CD4-positive, alpha-beta T cell treated with Interleukin-4 for 4 hours (primary cell): ENCODE results near the gene YAP1.
"Not testable (repeated sequence)": the region's sequence is repeated elsewhere in the genome, so short reads cannot be mapped to it uniquely, and the experiment has no call there.

Experiments
- DNase-seq: peaks from one replicate; pipeline ENCODE4 v3.0.0-alpha.2; 2020

YAP1 gene

GRCh38 chr11:102244681-102245409, 134.6 kb downstream of the YAP1 start:
- no peak for DNase-seq

DNA sequence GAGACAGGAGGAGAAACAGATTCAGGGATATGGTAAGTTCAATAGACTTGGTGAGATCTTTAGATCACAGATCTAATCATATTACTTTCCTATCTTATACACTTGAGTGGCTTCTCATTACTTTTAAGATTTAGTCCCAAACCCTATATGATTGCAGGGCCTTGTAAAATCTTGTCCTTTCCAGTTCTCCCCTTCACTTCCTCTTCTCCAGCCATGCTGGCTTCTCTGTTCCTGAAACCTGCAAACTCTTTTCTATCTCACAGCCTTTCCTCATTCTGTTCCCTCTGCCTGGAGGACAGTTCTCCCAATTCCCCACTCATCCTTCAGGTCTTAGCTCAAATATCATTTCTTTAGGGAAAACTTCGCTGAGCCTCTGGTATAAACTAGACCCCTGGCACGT, 141.2 kb downstream of the YAP1 start:
- DNase-seq, result no peak

GRCh38 chr11:102252339-102252891, 142.2 kb downstream of the YAP1 start:
- no peak for DNase-seq

- DNase-seq, result no peak
Observed at GRCh38 chr11:102253020-102253715, 142.9 kb downstream of the YAP1 start.

DNA sequence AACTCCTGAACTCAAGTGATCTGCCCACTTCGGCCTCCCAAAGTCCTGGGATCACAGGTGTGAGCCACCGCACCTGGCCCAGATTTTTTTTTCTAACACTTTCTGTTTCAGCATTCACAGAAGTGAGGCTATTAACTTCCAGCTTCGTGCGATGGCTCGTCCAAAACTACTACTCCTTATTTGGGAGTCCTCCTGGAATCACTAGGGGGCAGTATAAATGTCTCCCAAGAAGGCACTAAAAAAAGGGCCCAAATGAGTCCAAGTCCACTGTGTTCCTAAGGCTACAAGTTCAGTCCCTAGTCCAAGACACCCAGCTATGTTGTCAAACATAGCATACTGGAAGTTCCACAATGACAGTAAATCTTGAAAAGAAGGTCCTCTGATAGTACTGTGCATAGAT, 143.8 kb downstream of the YAP1 start:
- peak; percentile 21 for DNase-seq

DNA sequence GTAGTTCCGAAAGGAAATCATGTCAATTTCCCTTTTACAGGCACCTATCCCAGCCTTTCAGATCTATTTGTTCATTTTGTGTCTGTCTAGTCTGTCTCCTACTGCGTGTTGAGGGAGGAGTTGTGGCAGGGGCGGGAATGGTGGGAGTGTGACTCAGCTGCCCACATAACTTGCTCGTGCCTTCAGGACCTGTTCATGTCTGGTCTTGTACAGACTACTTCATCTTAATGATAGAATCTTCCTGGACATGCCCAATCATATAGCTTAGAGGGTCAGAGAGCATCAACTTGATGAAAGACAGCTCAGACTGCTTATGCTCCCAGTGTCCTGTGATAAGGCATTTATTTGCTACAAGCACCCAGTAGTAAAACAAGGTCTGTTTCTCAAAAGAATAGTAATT, 146.0 kb downstream of the YAP1 start:
- no peak for DNase-seq

DNA sequence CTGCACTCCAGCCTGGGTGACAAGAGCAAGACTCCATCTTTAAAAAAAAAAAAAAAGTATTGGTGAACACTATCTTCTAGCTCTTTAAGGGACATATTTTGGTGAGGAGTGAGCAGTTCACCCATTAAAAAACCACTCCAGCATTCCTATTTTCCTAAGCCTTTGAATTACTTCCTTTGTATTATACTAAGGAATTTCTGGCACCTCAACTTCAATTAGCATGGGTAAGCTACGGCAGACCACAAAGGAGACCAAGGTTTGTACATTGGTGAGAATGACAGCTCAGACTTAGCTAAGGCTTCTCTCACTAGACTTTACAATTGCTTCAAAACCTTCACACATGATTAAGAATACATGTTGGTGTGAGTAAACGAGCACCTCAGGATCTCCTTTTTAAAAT, 150.0 kb downstream of the YAP1 start:
- DNase-seq, result no peak

GRCh38 chr11:102263379-102264003, 153.2 kb downstream of the YAP1 start:
- DNase-seq, result no peak

GRCh38 chr11:102264704-102265103, 154.5 kb downstream of the YAP1 start:
- DNase-seq, result not testable (repeated sequence)

- no peak for DNase-seq
Observed at GRCh38 chr11:102266099-102266498, 155.9 kb downstream of the YAP1 start.

DNA sequence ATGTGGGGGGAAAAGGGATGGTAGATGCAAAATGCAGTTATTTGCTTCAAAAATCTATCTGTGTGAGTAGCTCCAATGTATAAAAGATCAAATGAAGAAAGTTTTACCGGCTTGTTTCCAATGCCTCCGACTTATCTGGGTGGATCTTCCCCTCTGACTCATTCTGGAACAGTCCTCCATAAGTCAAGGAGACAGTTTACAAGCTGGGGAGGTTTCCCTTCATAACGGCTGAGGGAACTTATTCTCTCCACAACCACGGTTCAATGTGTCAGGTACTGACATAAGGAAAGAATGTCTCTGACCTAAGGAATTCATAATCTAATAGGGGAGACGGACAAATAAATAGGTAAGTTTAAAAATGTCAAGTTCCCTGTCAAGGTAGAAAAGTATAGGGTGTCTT, 157.4 kb downstream of the YAP1 start:
- DNase-seq, result no peak

- DNase-seq, result peak; percentile 87
Observed at GRCh38 chr11:102268083-102268984, 158.1 kb downstream of the YAP1 start.

- DNase-seq, result no peak
Observed at GRCh38 chr11:102268985-102269470, 158.8 kb downstream of the YAP1 start.

GRCh38 chr11:102269927-102270326, 159.7 kb downstream of the YAP1 start:
- no peak for DNase-seq

GRCh38 chr11:102272047-102272824, 162.0 kb downstream of the YAP1 start:
- no peak for DNase-seq

- no peak for DNase-seq
Observed at GRCh38 chr11:102274628-102275027, 164.4 kb downstream of the YAP1 start.

- no peak for DNase-seq
Observed at GRCh38 chr11:102276362-102276761, 166.1 kb downstream of the YAP1 start.

DNA sequence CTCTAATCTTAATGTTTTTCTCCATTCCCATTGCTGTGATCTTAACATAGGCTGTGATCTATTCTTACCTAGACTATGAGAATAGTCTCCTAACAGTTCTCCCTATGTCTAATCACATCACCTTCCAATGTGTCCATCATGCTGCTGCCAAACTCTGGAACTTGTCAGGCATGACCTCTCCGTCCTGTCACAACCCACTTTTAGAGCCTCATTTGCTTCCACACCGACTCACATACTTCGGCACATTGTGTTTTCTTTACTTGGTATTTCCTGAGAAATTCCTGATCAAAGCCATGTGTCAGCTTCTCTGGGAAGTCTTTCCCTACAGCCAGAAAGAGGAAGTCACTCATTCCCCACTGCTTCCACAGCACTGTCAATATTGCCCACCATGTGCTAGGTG, 166.5 kb downstream of the YAP1 start:
- DNase-seq, result no peak

DNA sequence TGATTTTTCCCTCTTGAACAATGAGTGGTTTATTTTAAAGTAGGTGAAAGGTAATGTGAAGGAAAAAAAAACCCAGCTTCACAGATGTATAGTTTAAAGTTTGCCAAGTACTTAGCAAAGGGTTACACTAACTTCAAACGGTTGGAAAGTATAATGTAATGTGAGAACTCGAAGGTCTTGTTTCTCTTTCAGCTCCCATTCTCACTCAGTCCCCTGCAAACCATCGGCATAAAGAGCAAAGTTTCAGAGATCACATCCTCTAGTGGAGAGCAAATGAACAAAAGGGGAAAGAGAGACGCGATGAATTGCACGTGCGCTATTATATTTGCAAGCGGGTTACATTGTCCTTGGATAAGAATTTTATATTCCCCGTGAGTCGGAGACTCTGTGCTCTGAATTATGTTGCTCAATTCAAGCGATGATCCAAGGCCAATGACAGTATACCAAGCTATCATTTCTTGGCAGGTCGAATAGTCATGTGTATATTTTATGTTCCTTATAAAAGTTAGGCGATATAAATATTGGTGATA, 169.5 kb downstream of the YAP1 start:
- no peak for DNase-seq

DNA sequence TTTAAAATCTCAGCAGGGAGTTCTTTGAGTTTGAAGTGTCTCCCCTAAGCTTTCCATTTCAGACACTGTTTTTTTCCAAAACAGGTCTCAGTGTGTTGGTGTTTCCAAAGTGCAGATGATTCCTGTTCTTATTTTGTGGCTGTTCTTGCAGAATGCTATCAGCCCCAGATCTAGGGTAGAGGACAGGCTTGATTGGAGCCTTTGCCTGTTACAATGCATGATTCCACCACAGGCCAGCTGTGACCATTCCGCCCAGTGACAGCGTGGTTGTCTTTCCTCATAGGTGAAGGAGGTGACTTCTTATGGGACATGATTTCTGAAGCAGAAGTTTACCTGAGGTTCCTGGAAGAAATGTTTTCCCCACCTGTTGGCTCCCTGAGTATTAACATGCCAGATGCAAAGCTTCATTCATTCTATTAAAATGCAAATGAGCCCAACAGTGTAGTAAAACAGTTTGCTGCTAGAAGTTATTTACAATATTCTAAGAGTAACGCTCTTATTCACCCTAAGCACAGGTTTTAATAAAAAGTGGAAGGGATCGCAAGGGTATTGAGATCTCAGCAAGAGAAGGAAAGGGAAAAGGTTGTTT, 170.1 kb downstream of the YAP1 start:
- DNase-seq, result no peak
